Prostate gland (tissue), 2 donors: Measurements from ENCODE around the gene DLGAP4.

Source experiments
- POLR2A ChIP-seq: fragments of 450-650 bp; IDR thresholded peaks from one replicate; pipeline ENCODE4 v1.6.1; 2016; ENCODE audit warnings: antibody characterized with exemption, mild to moderate bottlenecking
- TF ChIP-seq, protein P1 (sequence below), 4 experiments: fragments of 200-600 bp in 2 of 4; fragments of 450-650 bp in 2 of 4; sonication (generic) in 2 of 4; IDR thresholded peaks; 1 replicate in 3 of 4; 2 replicates in 1 of 4; pipeline ENCODE4 v1.5.1; 2016 to 2019; ENCODE audit warnings: antibody characterized with exemption in 4 of 4, mild to moderate bottlenecking in 2 of 4, moderate library complexity in 2 of 4

DNA sequence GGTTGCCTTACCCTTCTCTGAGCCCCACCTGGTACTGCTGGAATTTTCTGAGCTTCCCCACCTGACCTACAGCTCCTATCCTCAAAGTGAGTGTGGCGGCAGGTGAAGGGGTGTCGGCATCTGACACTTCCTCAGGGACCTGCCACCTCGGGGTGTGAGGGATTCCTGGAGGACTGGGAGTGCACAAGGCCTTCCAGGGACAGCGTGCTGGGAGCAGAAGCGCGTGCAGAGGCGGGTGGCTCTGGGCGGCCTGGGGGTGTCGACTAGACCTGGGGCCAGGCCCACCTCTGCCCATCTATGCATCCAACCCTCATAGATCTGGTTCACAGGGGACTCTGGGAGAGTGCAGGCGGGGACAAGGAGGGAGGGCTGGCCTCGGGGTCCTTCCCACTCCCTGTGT lies 7.8 kb downstream of the DLGAP4 start:
- TF ChIP-seq POLR2A = no peak
- TF ChIP-seq, protein P1, sequence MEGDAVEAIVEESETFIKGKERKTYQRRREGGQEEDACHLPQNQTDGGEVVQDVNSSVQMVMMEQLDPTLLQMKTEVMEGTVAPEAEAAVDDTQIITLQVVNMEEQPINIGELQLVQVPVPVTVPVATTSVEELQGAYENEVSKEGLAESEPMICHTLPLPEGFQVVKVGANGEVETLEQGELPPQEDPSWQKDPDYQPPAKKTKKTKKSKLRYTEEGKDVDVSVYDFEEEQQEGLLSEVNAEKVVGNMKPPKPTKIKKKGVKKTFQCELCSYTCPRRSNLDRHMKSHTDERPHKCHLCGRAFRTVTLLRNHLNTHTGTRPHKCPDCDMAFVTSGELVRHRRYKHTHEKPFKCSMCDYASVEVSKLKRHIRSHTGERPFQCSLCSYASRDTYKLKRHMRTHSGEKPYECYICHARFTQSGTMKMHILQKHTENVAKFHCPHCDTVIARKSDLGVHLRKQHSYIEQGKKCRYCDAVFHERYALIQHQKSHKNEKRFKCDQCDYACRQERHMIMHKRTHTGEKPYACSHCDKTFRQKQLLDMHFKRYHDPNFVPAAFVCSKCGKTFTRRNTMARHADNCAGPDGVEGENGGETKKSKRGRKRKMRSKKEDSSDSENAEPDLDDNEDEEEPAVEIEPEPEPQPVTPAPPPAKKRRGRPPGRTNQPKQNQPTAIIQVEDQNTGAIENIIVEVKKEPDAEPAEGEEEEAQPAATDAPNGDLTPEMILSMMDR (IDR thresholded peaks at IDR 0.05) = no peak
